HepG2 (cell line): Measurements from ENCODE around the gene PCED1B. TPM values are rescaled to one million over a fixed set of nuclear protein-coding genes. Genes with fewer than 3 reads are reported as not detected.

Experiments
- ATAC-seq: fragments of 200-7000 bp; cut with Tn5 transposase; 3 replicates; pipeline ENCODE4 v1.9.1; 2020; ENCODE audit warnings: mild to moderate bottlenecking, moderate library complexity
- BruUV-seq: library from RNA; stranded (reverse); fragments of 400-500 nt; replicated peaks from 2 replicates; lab custom pipeline; 2021; lab: Mats Ljungman, UMichigan
- CTCF ChIA-PET: fragments of 300-600 bp; formaldehyde crosslinking; extraction: SDS; loops from one replicate; lab custom pipeline; 2021; ENCODE audit warnings: low total read pairs, inconsistent platforms, low intra/inter-chr PET ratio; lab: Yijun Ruan, JAX
- POLR2A ChIA-PET: fragments of 350-600 bp; sonication (Branson Sonifier 250); formaldehyde crosslinking; loops from one replicate; lab custom pipeline; 2020; ENCODE audit warnings: antibody characterized with exemption, inconsistent platforms; lab: Yijun Ruan, JAX
- DNase-seq: peaks from one replicate; pipeline ENCODE4 v3.0.0-alpha.2; 2015; ENCODE audit warnings: low spot score
- FAIRE-seq: peaks from 3 replicates; lab custom pipeline; 2011; peaks lifted over from hg19 to GRCh38; lab: Jason Lieb, UNC
- H2AFZ ChIP-seq: one replicate; pipeline ENCODE4 v1.6.1; 2011; ENCODE audit warnings: low read length, inconsistent platforms
- H3K27ac ChIP-seq: fragments of 300-600 bp; 3 replicates; pipeline ENCODE4 v1.8.0; 2011; ENCODE audit warnings: mixed run types, mild to moderate bottlenecking, mixed read lengths, low read length, inconsistent platforms; ENCODE audit not compliant: insufficient read depth; ENCODE audit errors: extremely low read length
- H3K27me3 ChIP-seq, 2 experiments: fragments of 200-600 bp in 1 of 2; 2 replicates in 1 of 2; 3 replicates in 1 of 2; pipeline versions ENCODE4 v1.6.0 to v1.8.0; 2011; ENCODE audit warnings: low read length in 2 of 2, mild to moderate bottlenecking in 2 of 2, moderate library complexity in 2 of 2, inconsistent platforms in 1 of 2; ENCODE audit not compliant: insufficient read depth in 2 of 2, control insufficient read depth in 1 of 2
- H3K36me3 ChIP-seq, 2 experiments: fragments of 200-600 bp in 1 of 2; replicated peaks in 1 of 2; 2 replicates in 1 of 2; 3 replicates in 1 of 2; pipeline versions ENCODE4 v1.5.1 to v1.8.0; 2011; ENCODE audit warnings: low read length in 2 of 2, inconsistent platforms in 1 of 2; ENCODE audit not compliant: insufficient read depth in 2 of 2, control insufficient read depth in 1 of 2
- H3K4me1 ChIP-seq: 2 replicates; pipeline ENCODE4 v1.5.1; 2012; ENCODE audit warnings: low read length, inconsistent platforms; ENCODE audit not compliant: insufficient read depth
- H3K4me2 ChIP-seq: 2 replicates; pipeline ENCODE4 v1.6.0; 2011; ENCODE audit warnings: low read depth, low read length, inconsistent platforms
- H3K4me3 ChIP-seq, 3 experiments: fragments of 200-600 bp in 1 of 3; sonication (generic), shearing (Covaris generic) in 1 of 3; replicated peaks in 1 of 3; 2 replicates each; pipeline ENCODE4 v1.5.1; 2011 to 2016; ENCODE audit warnings: low read length in 3 of 3, inconsistent platforms in 2 of 3, low read depth in 2 of 3, mild to moderate bottlenecking in 2 of 3, control low read depth in 1 of 3, mixed read lengths in 1 of 3; ENCODE audit not compliant: insufficient read depth in 1 of 3
- H3K79me2 ChIP-seq: one replicate; pipeline ENCODE4 v1.6.1; 2011; ENCODE audit warnings: low read length, inconsistent platforms; ENCODE audit not compliant: insufficient read depth
- H3K9ac ChIP-seq: 2 replicates; pipeline ENCODE4 v1.6.0; 2011; ENCODE audit warnings: mild to moderate bottlenecking, low read depth, low read length, inconsistent platforms; ENCODE audit not compliant: insufficient read depth
- H3K9me3 ChIP-seq: 2 replicates; pipeline ENCODE4 v1.5.1; 2012; ENCODE audit warnings: mild to moderate bottlenecking, low read length
- H4K20me1 ChIP-seq: 2 replicates; pipeline ENCODE4 v1.6.0; 2011; ENCODE audit warnings: inconsistent platforms, mild to moderate bottlenecking, low read length, moderate library complexity; ENCODE audit not compliant: insufficient read depth
- NFAT5 ChIP-seq: sonication (generic); formaldehyde crosslinking; IDR thresholded peaks from 2 replicates; pipeline ENCODE4 v1.4.0; 2020; ENCODE audit warnings: missing genetic modification reagents
- POGZ ChIP-seq: sonication (generic); formaldehyde crosslinking; IDR thresholded peaks from 2 replicates; pipeline ENCODE4 v1.4.0; 2020; ENCODE audit warnings: mild to moderate bottlenecking, missing genetic modification reagents
- ZFP90 ChIP-seq: sonication (generic); formaldehyde crosslinking; IDR thresholded peaks from 2 replicates; pipeline ENCODE4 v1.8.0; 2022; ENCODE audit warnings: missing genetic modification reagents, mild to moderate bottlenecking, inconsistent platforms, borderline replicate concordance
- ZNF230 ChIP-seq: sonication (generic); formaldehyde crosslinking; IDR thresholded peaks from 2 replicates; pipeline ENCODE4 v1.4.0; 2020; ENCODE audit warnings: mild to moderate bottlenecking, missing genetic modification reagents
- ZNF616 ChIP-seq: sonication (generic); formaldehyde crosslinking; IDR thresholded peaks from 2 replicates; pipeline ENCODE4 v1.5.0; 2020; ENCODE audit warnings: low read depth, mild to moderate bottlenecking, missing genetic modification reagents
- WGBS: methylation state at CpG from one replicate; pipeline ENCODE4 v1.1.6; 2017; ENCODE audit warnings: low lambda C conversion rate; 5-methylcytosine and 5-hydroxymethylcytosine counted together
- in situ Hi-C: cut with HindIII; loops from 2 replicates; pipeline ENCODE4 v1.10.0; 2017; ENCODE audit warnings: low pct_unique_long_range_greater_than_20kb; ENCODE audit not compliant: extremely low pct_ligation_motif_present
- intact Hi-C: fragments of 100-400 bp; cut with micrococcal nuclease; formaldehyde crosslinking; loops from one replicate; pipeline ENCODE4 v1.10.0; 2022; ENCODE audit not compliant: unreplicated experiment
- polyA plus RNA-seq, 8 experiments: library from polyadenylated mRNA; depleted of rRNA in 3 of 8; stranded (reverse) in 7 of 8; unstranded in 1 of 8; fragments of >200 nt; fragmentation: Illumina TruSeq in 4 of 8; extraction: Trizol in 4 of 8; gene quantifications; 2 replicates each; pipeline versions ENCODE4 v1.2.1 to v1.2.3, GENCODE V29; 2011 to 2016; ENCODE audit warnings: low read depth in 4 of 8, missing spikeins in 1 of 8, mixed read lengths in 1 of 8; ENCODE audit not compliant: insufficient read depth in 1 of 8
- total RNA-seq, 5 experiments: library from RNA; depleted of rRNA; stranded (reverse); fragments of >200 nt; fragmentation: Illumina TruSeq; extraction: Trizol; gene quantifications; 2 replicates each; pipeline ENCODE4 v1.2.3, GENCODE V29; 2016; ENCODE audit warnings: low read depth in 1 of 5

The PCED1B gene
- total and polyA plus RNA-seq, 2 of the 13 experiments (the other 11 are each of a cell fraction or from before 2014, with no cell fraction given): 0.11 to 0.37 TPM

GRCh38 chr12:47134005-47134404, 54.6 kb downstream of the PCED1B start:
- FAIRE-seq (no peak), ATAC-seq (no peak), DNase-seq (no peak)
- WGBS: 33% methylated on average over 3 of the region's 3 CpGs
- H3K9me3 ChIP-seq: no peaks in the 10 kb centered on the region
- no peak overlapping the region for H2AFZ ChIP-seq
- ChIA-PET POLR2A (no interaction called here), CTCF (no interaction called here)
- no peaks in the 10 kb centered on the region for H3K79me2 ChIP-seq
- no peaks in the 10 kb centered on the region; a peak in 1 of 5 replicates for H3K27me3 ChIP-seq
- in situ Hi-C loops: no loop called here
- no peaks in the 10 kb centered on the region for H4K20me1 ChIP-seq
- H3K27ac ChIP-seq: no peak overlapping the region
- intact Hi-C loops: no loop called here
- H3K4me1 ChIP-seq: no peaks in the 10 kb centered on the region
- no peak overlapping the region for H3K4me3 ChIP-seq
- H3K36me3 ChIP-seq: no peaks in the 10 kb centered on the region
- no peak overlapping the region for H3K4me2 ChIP-seq
- BruUV-seq: no TSS peak
- no peak overlapping the region for H3K9ac ChIP-seq
- TF ChIP-seq ZFP90 (CRISPR knock-in tag): no peak
- TF ChIP-seq, all 625 proteins: peak for 0

DNA sequence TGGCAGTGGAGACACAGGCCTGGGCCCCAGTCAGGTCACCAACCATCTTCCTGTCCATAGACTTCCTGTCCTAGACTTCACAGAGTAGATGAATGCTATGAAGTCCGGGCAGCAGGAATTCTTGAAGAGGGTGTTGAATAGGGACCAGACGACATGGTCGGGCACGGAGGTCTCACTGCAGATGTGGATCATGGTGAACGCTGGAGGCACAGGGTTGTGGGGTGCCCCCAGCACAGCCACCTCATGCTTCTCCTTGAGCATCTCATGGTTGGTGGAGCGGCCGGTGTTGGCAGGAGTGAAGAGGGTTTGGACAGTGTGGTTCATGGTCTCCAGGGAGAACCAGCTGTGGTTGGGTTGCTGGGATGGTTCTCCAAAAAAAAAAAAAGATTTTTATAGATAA, 56.2 kb downstream of the PCED1B start:
- WGBS: 39% methylated on average over 7 of the region's 7 CpGs
- in situ Hi-C loops: no loop called here
- Histone ChIP-seq H3K4me2 (no peak overlapping the region), H3K4me1 (no peaks in the 10 kb centered on the region), H3K27ac (no peak overlapping the region), H2AFZ (no peak overlapping the region), H3K27me3 (no peaks in the 10 kb centered on the region; a peak in 1 of 5 replicates), H4K20me1 (no peaks in the 10 kb centered on the region), H3K9me3 (no peaks in the 10 kb centered on the region), H3K36me3 (no peaks in the 10 kb centered on the region), H3K9ac (no peak overlapping the region)
- ATAC-seq: no peak
- DNase-seq: no peak
- intact Hi-C loops: no loop called here
- no peak for FAIRE-seq
- CTCF ChIA-PET: no interaction called here
- TF ChIP-seq ZNF616 (CRISPR knock-in tag) (no peak), NFAT5 (CRISPR knock-in tag) (no peak), POGZ (no peak), ZNF230 (CRISPR knock-in tag) (no peak)
- TF ChIP-seq, all 625 proteins: peak for 0
- POLR2A ChIA-PET: no interaction called here
- no TSS peak for BruUV-seq
- Histone ChIP-seq H3K4me3 (no peak overlapping the region), H3K79me2 (no peaks in the 10 kb centered on the region)
